Hematopoietic multipotent progenitor cell treated with erythropoietin and hydrocortisone succinate and interleukin-3 and kit ligand, for 15 days (in vitro differentiated cells): ENCODE measurements around the gene SLC35B2.

Source experiments
- DNase-seq: peaks from one replicate; pipeline ENCODE4 v3.0.0-alpha.2; 2015; ENCODE audit warnings: low spot score

SLC35B2 gene

DNA sequence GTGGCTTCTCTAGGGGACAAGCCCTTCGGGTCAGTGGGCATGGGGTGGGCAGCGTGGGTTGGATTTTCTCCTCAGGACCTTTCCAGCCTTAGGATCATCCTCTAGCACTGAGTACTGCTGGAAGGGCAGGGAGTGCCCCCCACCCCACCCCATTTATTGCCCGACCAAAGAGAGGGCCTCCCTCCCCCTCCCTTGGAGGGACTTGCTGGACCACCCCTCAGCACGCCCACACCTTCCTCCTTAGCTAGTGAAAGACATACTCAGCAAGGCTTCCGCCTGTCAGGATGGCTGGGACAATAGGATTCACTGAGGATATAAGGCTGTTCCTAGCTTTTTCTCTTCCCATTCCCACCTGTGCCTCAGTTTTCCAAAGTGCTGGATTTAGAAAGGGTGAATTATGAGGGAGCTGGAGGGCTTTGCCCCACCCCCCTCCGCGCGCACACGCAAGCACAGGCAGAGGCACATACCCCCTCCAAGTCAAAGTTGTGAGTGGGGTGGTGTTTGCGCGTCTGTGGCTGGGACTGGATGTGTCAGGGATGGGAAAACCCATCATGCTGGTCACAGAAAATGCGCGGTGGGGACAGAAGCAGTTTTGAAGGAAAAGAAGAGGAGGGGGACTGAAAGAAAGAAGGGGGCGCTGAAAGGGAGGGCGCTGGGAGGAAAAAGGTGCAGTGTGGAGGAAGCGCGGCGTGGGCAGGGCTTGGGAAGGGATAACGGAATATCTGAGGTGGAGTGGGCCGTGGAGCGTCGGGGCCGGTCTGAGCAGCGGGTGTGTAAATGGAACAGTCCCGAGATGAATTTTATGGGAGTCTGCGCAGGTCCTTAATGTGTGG is 34.6 kb downstream of the SLC35B2 start:
- no peak for DNase-seq

DNA sequence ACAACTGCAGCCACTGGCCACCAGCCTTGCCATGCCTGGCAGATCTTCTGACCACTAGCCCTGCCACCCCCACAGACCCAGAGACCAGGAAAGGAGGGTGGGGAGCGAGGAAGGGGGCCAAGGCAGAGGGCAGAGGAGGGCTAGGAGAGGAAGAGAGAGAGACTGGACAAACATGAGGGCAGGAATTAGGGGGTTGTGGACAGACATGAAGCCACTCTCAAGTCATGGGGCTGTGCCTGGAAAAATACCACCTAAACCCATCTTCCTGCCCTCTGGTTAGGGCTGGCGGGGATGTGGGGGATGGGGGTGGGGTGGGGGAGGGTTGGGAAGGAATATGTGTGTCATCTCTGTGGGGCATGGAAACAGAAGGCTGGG is 35.4 kb downstream of the SLC35B2 start:
- no peak for DNase-seq

DNA sequence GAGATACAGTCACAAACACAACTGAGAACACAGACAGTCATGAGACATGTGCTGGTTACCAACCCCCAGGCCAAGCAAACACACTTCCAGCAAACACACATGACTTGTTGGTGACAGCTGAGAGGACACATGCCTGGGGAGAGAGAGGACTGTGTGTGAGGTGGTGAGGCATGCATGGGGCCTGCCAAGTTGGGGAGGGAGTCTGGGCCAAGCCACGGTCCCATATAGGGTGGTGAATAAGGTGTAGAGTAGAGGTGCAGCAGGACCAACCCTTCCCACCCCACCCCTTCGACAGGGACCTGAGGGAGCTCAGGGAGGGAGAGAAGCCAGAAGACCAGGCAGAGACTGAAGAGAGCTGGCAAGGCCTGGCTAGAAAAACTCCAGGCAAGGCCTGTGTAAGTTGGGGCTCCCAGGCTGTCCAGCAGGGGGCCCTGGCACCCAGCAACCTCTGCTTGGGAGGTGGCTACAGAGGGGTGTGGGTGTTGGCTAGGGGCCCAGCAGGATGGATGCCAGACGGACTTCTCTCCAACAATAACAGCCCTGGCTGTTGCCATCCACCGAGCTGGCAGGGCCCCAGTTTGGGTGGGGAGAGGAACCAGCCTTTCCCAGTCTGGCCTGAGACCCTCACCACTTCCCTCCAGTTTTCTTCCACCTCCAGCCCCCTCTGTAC is 35.9 kb downstream of the SLC35B2 start:
- peak; percentile 94 for DNase-seq

DNA sequence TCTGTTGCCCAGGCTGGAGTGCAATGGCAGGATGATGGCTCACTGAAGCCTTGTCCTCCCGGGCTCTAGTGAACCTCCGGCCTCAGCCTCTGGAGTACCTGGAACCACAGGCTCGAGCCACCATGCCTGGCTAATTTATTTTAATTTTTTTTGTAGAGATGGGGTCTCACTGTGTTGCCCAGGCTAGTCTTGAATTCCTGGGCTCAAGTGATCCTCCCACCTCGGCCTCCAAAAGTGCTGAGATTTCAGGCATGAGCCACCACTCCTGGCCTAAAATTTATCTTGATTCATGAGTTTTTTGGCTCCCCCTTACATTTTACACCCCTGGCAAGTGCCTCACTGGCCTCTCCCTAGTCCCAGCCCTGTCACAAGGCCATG is 36.4 kb downstream of the SLC35B2 start:
- no peak for DNase-seq

DNA sequence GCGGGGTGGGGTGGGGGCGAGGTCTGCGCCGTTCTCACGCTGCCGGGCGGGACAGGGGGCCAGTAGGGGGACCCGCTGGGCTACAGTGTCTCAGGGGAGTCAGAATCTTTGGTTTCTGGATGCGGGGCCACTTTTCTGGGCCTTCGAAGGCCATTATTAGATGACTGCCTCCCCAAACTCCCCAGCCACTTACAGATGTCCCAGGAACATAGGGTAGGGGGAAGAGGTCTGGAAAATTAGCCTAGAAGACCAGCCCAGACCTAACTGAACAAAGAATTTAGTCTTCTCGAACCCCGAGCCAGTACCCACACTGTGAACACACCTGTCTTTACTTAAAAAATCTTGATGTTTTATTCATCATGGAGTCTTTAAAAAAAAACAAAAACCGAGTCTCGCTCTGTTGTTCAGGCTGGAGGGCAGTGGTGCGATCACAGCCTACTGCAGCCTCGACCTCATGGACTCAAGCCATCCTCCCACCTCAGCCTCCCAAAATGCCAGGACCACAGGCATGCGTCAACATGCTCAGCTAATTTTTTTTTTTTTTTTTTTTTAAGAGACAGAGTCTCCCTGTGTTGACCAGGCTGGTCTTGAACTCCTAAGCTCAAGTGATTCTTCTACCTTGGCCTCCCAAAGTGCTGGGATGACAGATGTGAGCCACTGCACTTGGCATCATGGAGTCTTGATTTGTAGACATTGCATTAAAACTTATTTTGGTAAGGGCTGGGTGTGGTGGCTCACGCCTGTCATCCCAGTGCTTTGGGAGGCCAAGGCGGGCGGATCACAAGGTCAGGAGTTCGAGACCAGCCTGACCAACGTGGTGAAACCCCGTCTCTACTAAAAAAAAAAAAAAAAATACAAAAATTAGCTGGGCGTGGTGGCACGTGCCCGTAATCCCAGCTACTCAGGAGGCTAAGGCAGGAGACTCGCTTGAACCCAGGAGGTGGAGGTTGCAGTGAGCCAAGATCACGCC is 37.2 kb downstream of the SLC35B2 start:
- no peak for DNase-seq

DNA sequence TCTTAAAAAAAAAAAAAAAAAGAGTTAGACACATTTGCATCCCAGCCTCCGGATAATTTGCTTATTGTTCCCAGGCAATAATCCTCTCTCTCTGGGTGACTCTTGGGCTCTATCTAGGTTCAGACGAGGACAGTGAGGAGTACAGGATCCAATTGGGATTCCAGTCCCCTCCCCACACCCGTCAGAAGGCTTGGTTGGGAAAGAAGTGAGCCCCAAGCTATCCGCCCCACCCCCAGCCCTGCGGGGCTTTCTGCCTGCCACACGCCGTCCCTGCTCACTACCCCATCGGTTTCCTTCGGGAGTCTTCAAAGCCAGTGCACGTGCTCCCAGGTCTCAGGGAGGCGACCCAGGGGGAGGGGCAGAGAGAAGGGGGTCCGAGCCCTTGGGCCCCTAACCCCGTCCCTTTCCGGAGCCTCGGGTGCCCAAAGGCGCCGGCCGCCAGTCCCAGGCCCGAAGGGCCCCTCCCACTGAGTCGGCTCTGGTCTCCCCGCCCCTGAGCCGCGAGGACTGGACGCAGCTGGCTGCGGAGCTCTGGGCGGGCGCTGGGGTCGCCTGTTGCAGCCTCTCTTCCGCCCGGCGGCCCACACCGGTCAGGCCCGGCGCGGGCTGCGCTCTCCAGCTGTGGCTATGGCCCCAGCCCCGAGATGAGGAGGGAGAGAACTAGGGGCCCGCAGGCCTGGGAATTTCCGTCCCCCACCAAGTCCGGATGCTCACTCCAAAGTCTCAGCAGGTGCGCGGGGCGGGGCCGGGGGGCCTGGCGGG is 38.1 kb downstream of the SLC35B2 start:
- no peak for DNase-seq

DNA sequence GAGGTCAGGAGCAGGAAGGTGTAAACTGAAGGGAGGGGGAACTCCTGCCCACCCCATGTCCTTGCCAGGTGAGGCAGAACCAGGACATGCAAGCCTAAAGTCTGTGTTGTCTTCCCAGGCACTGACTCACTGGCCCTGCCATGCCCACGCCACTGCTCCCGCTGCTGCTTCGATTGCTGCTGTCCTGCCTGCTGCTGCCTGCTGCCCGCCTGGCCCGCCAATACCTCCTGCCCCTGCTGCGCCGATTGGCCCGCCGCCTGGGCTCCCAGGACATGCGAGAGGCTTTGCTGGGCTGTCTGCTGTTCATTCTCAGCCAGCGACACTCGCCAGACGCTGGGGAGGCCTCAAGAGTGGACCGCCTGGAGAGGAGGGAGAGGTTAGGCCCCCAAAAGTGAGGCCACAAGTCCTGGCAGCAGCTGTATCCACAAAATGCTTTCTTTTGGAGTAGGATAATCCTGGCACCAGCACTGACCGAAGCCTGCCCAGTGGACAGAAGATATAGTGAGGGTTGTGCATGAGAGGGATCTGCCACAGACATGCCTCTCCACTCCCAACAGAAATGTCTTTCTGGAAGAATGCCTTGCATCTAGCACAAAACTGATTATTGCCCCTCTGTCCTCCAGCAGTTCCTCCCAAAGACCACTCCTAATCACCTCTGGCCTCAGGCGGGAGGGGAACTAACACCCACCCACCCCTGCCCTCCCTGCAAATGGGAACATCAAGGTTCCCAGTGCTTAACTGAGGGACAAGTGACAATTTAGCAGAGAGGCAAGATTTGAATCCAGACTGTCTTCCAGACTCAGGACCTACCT is 39.8 kb downstream of the SLC35B2 start:
- DNase-seq = no peak

DNA sequence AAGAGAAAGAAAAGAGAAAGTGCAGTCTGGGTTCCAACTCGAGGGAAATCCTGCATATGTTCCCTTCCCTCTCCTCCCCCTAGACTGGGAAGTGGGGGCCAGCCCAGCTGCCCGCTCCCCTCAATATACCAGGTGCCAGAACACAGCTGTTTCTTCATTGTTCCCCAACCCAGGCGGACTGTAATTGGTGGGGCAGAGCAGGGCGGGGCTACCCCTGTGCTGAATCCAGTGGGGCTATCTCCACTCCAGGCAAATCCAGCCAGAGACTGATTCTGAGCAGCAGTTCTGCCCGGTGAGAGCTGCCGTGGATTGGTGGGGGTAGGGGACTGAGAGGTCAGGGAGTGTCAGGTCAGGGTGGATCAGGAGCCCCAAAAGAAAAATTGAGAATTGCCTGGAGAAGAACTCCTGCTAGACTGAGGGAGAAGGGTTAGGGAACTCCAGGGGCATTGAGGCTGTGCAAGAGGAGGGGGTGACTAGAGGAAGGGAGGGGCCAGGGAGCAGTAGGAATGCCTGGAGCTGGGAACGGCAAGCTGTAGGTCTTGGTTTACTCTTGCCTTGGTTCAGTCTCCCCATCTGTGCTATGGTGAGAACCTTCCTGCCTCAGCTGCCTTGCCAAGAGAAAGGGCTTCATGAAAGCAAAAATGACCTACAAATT is 40.5 kb downstream of the SLC35B2 start, which contains the start of gene MYMX:
Gene MYMX (plus strand): TSS at position 250 of the 655 bp plus-strand sequence. CDS start 546 bp downstream, outside the sequence.
- no peak for DNase-seq

DNA sequence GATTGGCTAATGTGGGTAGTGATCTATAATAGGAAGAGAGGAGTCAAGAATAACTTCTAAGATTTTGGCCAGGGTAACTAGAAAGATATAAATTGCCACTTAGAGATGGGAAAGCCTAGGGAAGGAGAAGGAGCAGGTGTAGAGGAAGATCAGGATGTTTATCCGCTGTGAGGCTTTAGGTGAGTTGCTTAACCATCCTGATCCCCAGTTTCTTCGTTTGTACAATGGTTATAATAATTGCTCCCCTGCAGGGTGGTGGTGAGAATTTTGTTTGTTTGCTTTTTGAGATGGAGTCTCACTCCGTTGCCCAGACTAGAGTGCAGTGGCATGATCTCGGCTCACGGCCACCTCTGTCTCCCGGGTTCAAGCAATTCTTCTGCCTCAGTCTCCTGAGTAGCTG is 43.0 kb downstream of the SLC35B2 start:
- no peak for DNase-seq

DNA sequence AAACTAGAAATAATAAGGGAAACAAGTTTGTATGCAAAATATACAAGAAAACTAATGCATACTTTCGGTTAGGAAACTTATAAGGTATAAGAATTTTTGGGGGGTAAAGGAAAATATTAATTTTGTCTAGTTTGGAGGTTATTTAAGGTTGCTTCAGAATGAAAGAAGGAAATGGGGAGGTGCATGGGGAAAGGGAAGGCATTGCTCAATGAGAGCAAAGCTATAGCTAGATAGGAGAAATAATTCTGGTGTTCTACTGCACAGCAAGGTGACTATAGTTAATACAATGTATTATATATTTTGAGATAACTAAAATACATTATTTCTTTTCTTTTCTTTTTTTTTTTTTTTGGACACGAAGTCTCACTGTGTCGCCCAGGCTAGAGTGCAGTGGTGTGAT is 46.0 kb downstream of the SLC35B2 start:
- no peak for DNase-seq

DNA sequence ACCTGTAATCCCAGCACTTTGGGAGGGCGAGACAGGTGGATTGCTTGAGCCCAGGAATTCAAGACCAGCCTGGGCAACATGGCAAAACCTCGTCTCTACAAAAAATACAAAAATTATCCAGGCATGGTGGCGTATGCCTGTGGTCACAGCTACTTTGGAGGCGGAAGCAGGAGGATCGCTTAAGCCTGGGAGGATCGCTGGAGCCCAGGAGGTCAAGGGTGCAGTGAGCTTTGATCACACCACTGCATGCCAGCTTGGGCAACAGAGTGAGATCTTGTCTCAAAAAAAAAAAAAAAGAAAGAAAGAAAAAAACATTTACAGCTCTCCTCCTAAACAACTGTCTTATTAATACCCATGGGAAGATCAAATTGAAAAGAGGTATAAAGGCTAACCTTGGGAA is 49.4 kb downstream of the SLC35B2 start:
- DNase-seq = no peak
